ENCODE data around the gene PRPF19.

The PRPF19 gene

GRCh38 chr11:60906132-60906972 lies at the start of gene PRPF19:
PRPF19 (minus strand) TSS chr11:60906585; CDS start chr11:60906382, 203 bp downstream.
- DNase-seq (ENCODE audit: low spot score) = peak; percentile 98

GRCh38 chr11:60955571-60955970 lies 49.2 kb upstream of the PRPF19 start:
- no peak for DNase-seq (ENCODE audit: low spot score)

- DNase-seq (ENCODE audit: low spot score) = no peak
These were observed 48.0 kb upstream of the PRPF19 start for GRCh38 chr11:60954421-60954820.

- DNase-seq (ENCODE audit: low spot score) = no peak
These were observed 47.4 kb upstream of the PRPF19 start for GRCh38 chr11:60953781-60954180.

- DNase-seq (ENCODE audit: low spot score) = no peak
These were observed 46.4 kb upstream of the PRPF19 start for GRCh38 chr11:60952742-60953170.

- peak; percentile 64 for DNase-seq (ENCODE audit: low spot score)
These were observed 45.7 kb upstream of the PRPF19 start, which contains the start of gene SLC15A3 for GRCh38 chr11:60951904-60952741. SLC15A3 (minus strand) TSS chr11:60952176; CDS start chr11:60951551, 625 bp downstream.

DNA sequence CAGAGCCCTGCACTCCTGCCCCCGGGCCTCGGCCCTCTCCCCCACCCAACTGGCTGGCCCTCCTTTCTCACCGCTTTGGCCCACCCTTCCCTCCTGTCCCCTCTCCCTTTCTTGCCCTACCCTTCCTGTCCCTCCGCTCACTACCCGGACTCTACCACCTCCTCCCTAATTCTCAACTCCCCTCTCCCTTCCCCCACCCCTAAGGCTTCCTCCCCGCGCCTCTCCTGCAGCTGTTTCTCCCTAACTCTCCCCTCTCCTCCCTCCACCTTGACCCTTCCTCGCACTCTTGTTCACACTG lies 45.2 kb upstream of the PRPF19 start:
- DNase-seq (ENCODE audit: low spot score) = no peak

- no peak for DNase-seq (ENCODE audit: low spot score)
These were observed 44.7 kb upstream of the PRPF19 start for GRCh38 chr11:60950933-60951605.

GRCh38 chr11:60950024-60950423 lies 43.6 kb upstream of the PRPF19 start:
- DNase-seq (ENCODE audit: low spot score) = no peak

- DNase-seq (ENCODE audit: low spot score) = no peak
These were observed 41.9 kb upstream of the PRPF19 start for GRCh38 chr11:60948250-60948649.

GRCh38 chr11:60947700-60948099 lies 41.3 kb upstream of the PRPF19 start:
- no peak for DNase-seq (ENCODE audit: low spot score)

DNA sequence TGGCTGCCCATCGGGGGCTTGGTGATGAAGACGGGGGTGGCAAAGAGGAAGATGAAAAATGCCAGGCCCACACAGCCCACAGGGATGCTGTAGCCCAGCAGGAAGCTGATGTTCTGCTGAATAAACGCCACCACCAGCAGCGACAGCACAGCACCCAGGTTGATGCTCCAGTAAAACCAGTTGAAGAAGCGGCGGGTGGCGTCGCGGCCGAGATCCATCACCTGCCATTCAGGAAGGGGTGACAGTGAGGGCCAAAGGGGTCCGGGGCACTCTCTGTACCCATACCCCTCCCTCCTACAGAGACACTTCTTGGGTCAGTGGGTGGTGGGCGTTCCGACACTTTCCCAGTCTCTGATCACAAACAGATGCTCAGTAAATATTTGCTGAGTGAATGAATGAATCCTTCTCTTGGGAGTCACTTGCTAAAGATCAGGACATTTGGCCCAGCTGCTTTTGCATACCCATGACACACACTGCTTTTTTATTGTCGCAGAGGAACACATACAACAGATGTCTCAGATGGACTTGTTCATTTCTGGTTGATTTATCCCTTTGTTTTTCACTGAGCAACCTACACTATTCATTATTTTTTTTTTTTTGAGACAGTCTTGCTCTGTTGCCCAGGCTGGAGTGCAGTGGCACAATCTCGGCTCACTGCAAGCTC lies 40.3 kb upstream of the PRPF19 start:
- no peak for DNase-seq (ENCODE audit: low spot score)

DNA sequence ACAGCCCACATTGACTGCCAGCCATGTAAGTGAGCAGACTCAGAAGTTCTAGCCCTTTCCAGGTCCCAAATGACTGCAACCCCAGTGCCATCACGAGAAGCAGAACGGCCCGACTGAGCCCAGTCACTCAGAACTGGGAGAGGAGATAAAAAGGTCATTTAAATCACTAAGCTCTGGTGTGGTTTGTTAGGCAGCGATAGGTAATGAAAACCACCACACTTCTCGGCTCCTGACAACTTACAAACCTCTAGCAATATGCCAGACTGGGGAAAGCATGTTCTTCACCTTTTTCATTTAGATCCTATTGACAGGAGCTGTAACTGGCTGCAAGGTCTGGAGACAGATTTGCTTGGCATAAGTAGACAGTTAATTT lies 38.9 kb upstream of the PRPF19 start:
- DNase-seq (ENCODE audit: low spot score) = no peak

- DNase-seq (ENCODE audit: low spot score) = no peak
These were observed 38.3 kb upstream of the PRPF19 start for GRCh38 chr11:60944490-60945294.

DNA sequence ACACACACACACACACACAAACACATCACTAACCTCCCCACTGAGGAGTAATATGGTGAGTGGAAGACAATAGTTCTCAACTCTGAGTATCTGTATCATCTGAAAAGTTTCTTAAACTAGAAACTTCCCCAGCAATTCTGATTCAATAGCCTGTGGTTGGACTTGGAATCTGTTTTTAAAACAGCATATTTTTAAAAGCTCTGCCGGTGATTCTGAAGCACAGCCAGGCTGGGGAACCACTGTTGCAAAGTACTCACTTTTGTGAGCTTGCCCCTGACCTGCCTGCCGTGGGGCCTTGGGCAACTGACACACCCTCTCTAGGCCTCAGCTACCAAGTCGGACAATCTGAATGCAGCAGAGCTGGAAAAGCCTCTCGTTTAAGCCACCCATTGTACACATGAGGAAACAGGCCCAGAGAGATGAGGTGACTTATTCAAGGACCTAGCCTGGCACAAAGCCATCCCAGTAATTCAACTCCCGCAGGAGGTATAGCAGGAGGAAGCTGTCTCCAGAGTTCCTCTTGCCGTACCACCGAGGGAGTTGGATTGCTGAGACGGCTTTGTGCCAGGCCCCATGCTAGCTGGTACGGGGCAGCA lies 36.7 kb upstream of the PRPF19 start:
- no peak for DNase-seq (ENCODE audit: low spot score)

DNA sequence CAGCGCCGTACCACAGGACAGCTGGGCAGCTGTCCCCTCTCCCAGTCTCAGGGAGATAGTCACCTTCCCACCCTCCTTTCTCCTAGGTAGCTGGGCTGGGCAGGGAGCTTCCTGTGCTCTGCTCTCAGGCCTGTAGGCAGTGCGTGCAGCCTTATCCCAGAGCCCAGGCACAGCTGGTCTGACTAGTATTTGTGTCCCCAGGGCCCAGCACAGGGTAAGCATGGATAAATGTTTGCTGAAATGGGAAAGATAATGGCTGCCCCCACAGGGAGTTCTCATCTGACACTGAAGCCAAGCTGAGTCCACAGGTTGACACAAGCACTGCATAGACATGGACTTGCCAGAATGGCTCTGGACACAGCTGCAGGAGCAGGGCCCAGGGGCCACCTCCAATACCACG lies 35.8 kb upstream of the PRPF19 start:
- DNase-seq (ENCODE audit: low spot score) = no peak

DNA sequence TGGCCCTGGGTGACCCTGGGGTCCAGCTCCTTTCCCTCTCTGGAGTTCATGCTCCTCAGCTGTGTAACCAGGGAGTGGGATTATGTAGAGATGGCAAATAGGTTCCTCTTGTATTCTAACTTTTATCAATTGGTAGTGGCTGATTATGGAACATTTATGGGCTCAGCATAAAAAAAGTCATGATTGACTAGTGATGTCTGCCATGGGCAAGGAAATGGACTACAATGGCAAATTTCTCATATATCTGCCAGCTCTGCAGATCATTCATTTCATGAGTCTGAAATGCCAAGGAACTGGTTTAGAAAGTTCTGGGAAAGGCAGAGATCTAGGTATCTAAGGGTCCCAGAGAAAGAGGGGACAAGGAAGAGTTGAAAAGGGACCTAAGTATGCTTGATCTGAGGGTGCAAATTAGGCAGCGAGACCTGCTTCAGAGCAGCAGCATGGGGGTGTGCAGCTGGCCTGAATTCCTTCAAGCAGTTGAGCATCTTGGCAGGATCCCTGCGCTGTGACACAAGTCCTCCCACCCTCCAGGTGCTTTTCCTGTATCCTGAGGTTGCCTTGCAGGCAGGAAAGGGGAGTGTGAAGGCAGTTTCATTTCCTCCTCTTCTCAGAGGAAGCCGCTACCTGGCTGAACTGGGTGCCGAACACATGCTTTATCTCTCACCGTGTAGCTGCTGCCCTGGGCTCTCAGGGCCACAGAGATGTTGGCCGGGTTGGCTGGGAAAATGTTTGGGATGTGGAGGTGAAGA lies 35.2 kb upstream of the PRPF19 start:
- no peak for DNase-seq (ENCODE audit: low spot score)

GRCh38 chr11:60939855-60940254 lies 33.5 kb upstream of the PRPF19 start:
- DNase-seq (ENCODE audit: low spot score) = no peak

DNA sequence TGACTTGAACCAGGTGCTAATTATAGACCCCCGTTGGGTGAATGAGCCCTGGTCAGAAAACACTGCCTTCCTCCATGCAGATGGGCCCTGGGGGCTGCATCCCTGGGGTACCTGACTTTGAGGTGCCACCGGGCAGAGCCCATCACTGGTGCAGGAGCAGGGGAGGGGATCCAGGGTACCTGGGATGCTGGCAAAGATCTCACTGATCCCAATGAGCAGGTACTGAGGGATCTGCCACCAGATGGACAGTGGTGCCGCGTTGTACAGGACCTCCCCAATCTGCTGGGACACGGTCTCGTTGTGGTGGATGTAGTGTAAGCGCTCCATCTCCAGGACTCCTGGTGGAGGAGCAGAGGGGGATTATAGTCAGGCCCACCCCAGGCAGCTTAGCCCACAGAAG lies 32.9 kb upstream of the PRPF19 start:
- no peak for DNase-seq (ENCODE audit: low spot score)

DNA sequence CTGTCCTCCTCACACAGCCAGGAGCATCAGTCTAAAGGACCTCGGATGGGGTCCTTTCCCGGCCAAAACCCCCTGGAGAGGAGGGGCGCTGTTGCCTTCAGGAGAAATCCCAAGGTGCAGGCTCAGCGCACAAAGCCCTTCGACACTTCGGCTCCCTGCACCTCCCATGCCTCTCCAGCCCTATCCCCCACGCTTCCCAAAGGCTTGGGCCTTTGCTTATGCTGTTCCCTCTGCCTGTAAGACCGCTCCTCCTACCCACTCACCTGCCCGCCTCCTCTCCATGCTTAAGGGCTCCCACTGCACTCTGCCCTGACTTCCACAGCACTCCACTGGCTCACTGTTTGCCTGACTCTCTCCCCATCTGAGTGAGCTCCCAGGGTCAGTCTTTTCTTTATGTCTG lies 32.1 kb upstream of the PRPF19 start:
- DNase-seq (ENCODE audit: low spot score) = no peak
